Caco-2 (cell line): ENCODE results near the gene TMEM238L. TPM values are rescaled to one million over a fixed set of nuclear protein-coding genes. Genes with fewer than 3 reads are reported as not detected.

ENCODE experiments used
- BruUV-seq: library from RNA; stranded (reverse); fragments of 400-500 nt; replicated peaks from 2 replicates; lab custom pipeline; 2021; lab: Mats Ljungman, UMichigan
- CTCF ChIA-PET: fragments of 300-600 bp; sonication (Branson Sonifier 250); formaldehyde crosslinking; loops from one replicate; lab custom pipeline; 2022; ENCODE audit warnings: antibody characterized with exemption; lab: Charles Lee
- POLR2A ChIA-PET: fragments of 300-600 bp; sonication (Branson Sonifier 250); formaldehyde crosslinking; loops from one replicate; lab custom pipeline; 2022; ENCODE audit warnings: antibody characterized with exemption; lab: Charles Lee
- DNase-seq, 2 experiments: peaks; one replicate each; pipeline versions ENCODE4 v3.0.0 to v3.0.0-alpha.2; 2020 to 2022
- H3K27me3 ChIP-seq: replicated peaks from 2 replicates; pipeline ENCODE4 v1.6.0; 2011; ENCODE audit warnings: low read length; ENCODE audit not compliant: control insufficient read depth, insufficient read depth
- H3K36me3 ChIP-seq: 2 replicates; pipeline ENCODE4 v1.5.1; 2011; ENCODE audit warnings: low read length; ENCODE audit not compliant: control insufficient read depth, insufficient read depth
- H3K4me1 ChIP-seq: fragments of 250-450 bp; sonication (Bioruptor Pico); 2 replicates; pipeline ENCODE4 v1.5.1; 2020; ENCODE audit warnings: mild to moderate bottlenecking
- H3K4me3 ChIP-seq: 2 replicates; pipeline ENCODE4 v1.5.1; 2011; ENCODE audit warnings: low read depth, mild to moderate bottlenecking, control low read depth, low read length
- H3K9me3 ChIP-seq: fragments of 250-450 bp; sonication (Bioruptor Pico); 2 replicates; pipeline ENCODE4 v1.5.1; 2020; ENCODE audit warnings: mild to moderate bottlenecking, moderate library complexity
- H3K27ac Mint-ChIP-seq: one replicate; pipeline ENCODE4 v1.8.0; 2022; ENCODE audit warnings: mixed read lengths; ENCODE audit not compliant: unreplicated experiment
- H3K27me3 Mint-ChIP-seq: one replicate; pipeline ENCODE4 v1.8.0; 2022; ENCODE audit warnings: mixed read lengths; ENCODE audit not compliant: insufficient read depth, unreplicated experiment
- H3K36me3 Mint-ChIP-seq: one replicate; pipeline ENCODE4 v1.8.0; 2022; ENCODE audit warnings: mild to moderate bottlenecking, mixed read lengths; ENCODE audit not compliant: insufficient read depth, unreplicated experiment
- H3K4me1 Mint-ChIP-seq: one replicate; pipeline ENCODE4 v1.8.0; 2022; ENCODE audit warnings: low read depth, mixed read lengths; ENCODE audit not compliant: unreplicated experiment
- H3K4me3 Mint-ChIP-seq: one replicate; pipeline ENCODE4 v1.8.0; 2022; ENCODE audit warnings: mild to moderate bottlenecking, moderate library complexity, mixed read lengths; ENCODE audit not compliant: unreplicated experiment
- H3K9me3 Mint-ChIP-seq: one replicate; pipeline ENCODE4 v1.8.0; 2022; ENCODE audit warnings: mixed read lengths; ENCODE audit not compliant: unreplicated experiment
- CTCF ChIP-seq, 2 experiments: fragments of 200-600 bp in 1 of 2; IDR thresholded peaks; 1 replicate in 1 of 2; 2 replicates in 1 of 2; pipeline versions ENCODE4 v1.5.1 to v1.8.0; 2011 to 2022; ENCODE audit warnings: antibody characterized with exemption in 1 of 2, control low read depth in 1 of 2, inconsistent platforms in 1 of 2, low read depth in 1 of 2, low read length in 1 of 2, mild to moderate bottlenecking in 1 of 2, moderate library complexity in 1 of 2; ENCODE audit not compliant: insufficient read depth in 1 of 2, severe bottlenecking in 1 of 2, unreplicated experiment in 1 of 2
- intact Hi-C: fragments of 100-400 bp; cut with micrococcal nuclease; formaldehyde crosslinking; loops from one replicate; pipeline ENCODE4 v1.10.0; 2022; ENCODE audit not compliant: unreplicated experiment
- total RNA-seq: library from RNA; stranded (reverse); gene quantifications from 2 replicates; pipeline ENCODE4 v1.2.3, GENCODE V29; 2022

Gene TMEM238L
- total RNA-seq, 1 experiment from 2014 or later = not detected

GRCh38 chr17:10756185-10756584 lies 47.7 kb downstream of the TMEM238L start:
- no peaks in the 10 kb centered on the region for H3K9me3 Mint-ChIP-seq
- no TSS peak for BruUV-seq

GRCh38 chr17:10755592-10756127 lies 48.2 kb downstream of the TMEM238L start:
- no peak for DNase-seq
- Mint-ChIP-seq H3K27ac (no peak overlapping the region), H3K36me3 (peaks cover 5% of the 10 kb centered on the region), H3K9me3 (no peaks in the 10 kb centered on the region), H3K27me3 (no peaks in the 10 kb centered on the region), H3K4me1 (peaks cover 8% of the 10 kb centered on the region), H3K4me3 (no peak overlapping the region)
- ChIA-PET CTCF (no interaction called here), POLR2A (no interaction called here)
- H3K9me3 ChIP-seq = no peaks in the 10 kb centered on the region
- H3K27me3 ChIP-seq = no peaks in the 10 kb centered on the region
- H3K36me3 ChIP-seq = no peaks in the 10 kb centered on the region
- intact Hi-C loops = loop anchor here (5.0 kb wide), 2 partner anchors 42 to 87 kb away; no protein-coding TSS in a partner anchor
- no peak for TF ChIP-seq CTCF (IDR thresholded peaks at IDR 0.05; ENCODE audit: insufficient read depth in 1 of 2, low read depth in 1 of 2, low read length in 1 of 2, severe bottlenecking in 1 of 2, unreplicated experiment in 1 of 2)
- H3K4me1 ChIP-seq = 0 out of 2 replicates have a peak, but pooled peaks cover 6% of the 10 kb centered on the region
- H3K4me3 ChIP-seq = no peak overlapping the region
- no TSS peak for BruUV-seq

More at GRCh38 chr17:10756185-10756584, 47.7 kb downstream of the TMEM238L start:
- TF ChIP-seq CTCF (IDR thresholded peaks at IDR 0.05; ENCODE audit: insufficient read depth in 1 of 2, low read depth in 1 of 2, low read length in 1 of 2, severe bottlenecking in 1 of 2, unreplicated experiment in 1 of 2) = no peak
- no peak overlapping the region for H3K4me3 Mint-ChIP-seq
- H3K9me3 ChIP-seq = no peaks in the 10 kb centered on the region
- intact Hi-C loops = loop anchor here (5.0 kb wide), 2 partner anchors 41 to 86 kb away; no protein-coding TSS in a partner anchor
- H3K27me3 Mint-ChIP-seq = no peaks in the 10 kb centered on the region
- ChIA-PET POLR2A (no interaction called here), CTCF (no interaction called here)
- H3K27me3 ChIP-seq = no peaks in the 10 kb centered on the region
- peaks cover 5% of the 10 kb centered on the region for H3K36me3 Mint-ChIP-seq
- peaks cover 8% of the 10 kb centered on the region for H3K4me1 Mint-ChIP-seq
- 0 out of 2 replicates have a peak, but pooled peaks cover 6% of the 10 kb centered on the region for H3K4me1 ChIP-seq
- no peak overlapping the region for H3K27ac Mint-ChIP-seq
- no peak for DNase-seq
- no peaks in the 10 kb centered on the region for H3K36me3 ChIP-seq
- no peak overlapping the region for H3K4me3 ChIP-seq

GRCh38 chr17:10754861-10755591 lies 48.9 kb downstream of the TMEM238L start:
- TF ChIP-seq CTCF (IDR thresholded peaks at IDR 0.05; ENCODE audit: insufficient read depth in 1 of 2, low read depth in 1 of 2, low read length in 1 of 2, severe bottlenecking in 1 of 2, unreplicated experiment in 1 of 2) = no peak
- Mint-ChIP-seq H3K36me3 (peaks cover 5% of the 10 kb centered on the region), H3K4me1 (peaks cover 8% of the 10 kb centered on the region), H3K27me3 (no peaks in the 10 kb centered on the region), H3K4me3 (no peak overlapping the region), H3K27ac (no peak overlapping the region), H3K9me3 (no peaks in the 10 kb centered on the region)
- BruUV-seq = no TSS peak
- Histone ChIP-seq H3K36me3 (no peaks in the 10 kb centered on the region), H3K4me1 (0 out of 2 replicates have a peak, but pooled peaks cover 6% of the 10 kb centered on the region), H3K27me3 (no peaks in the 10 kb centered on the region), H3K4me3 (no peak overlapping the region), H3K9me3 (no peaks in the 10 kb centered on the region)
- ChIA-PET CTCF (interaction anchor here (1.2 kb wide), 1 partner anchor 90 kb away, joined by 6 read pairs; no protein-coding TSS in a partner anchor), POLR2A (no interaction called here)
- no peak for DNase-seq
- intact Hi-C loops = loop anchor here (5.0 kb wide), 2 partner anchors 42 to 87 kb away; no protein-coding TSS in a partner anchor
